Rectal smooth muscle tissue (tissue), 1 donor: Measurements from ENCODE around the gene KCNIP4.
"Not testable (repeated sequence)": the region's sequence is repeated elsewhere in the genome, so short reads cannot be mapped to it uniquely, and the experiment has no call there.

Source experiments
- H3K27ac ChIP-seq: one replicate; pipeline ENCODE4 v1.7.0; 2013; ENCODE audit warnings: low read depth, low read length, inconsistent platforms
- H3K27me3 ChIP-seq: one replicate; pipeline ENCODE4 v1.7.0; 2013; ENCODE audit warnings: low read length; ENCODE audit not compliant: control insufficient read depth, insufficient read depth
- H3K36me3 ChIP-seq: one replicate; pipeline ENCODE4 v1.7.0; 2013; ENCODE audit warnings: low read length; ENCODE audit not compliant: control insufficient read depth, insufficient read depth
- H3K4me1 ChIP-seq: one replicate; pipeline ENCODE4 v1.7.0; 2013; ENCODE audit warnings: low read length; ENCODE audit not compliant: control insufficient read depth, insufficient read depth
- H3K4me3 ChIP-seq: one replicate; pipeline ENCODE4 v1.7.0; 2013; ENCODE audit warnings: low read length
- H3K9ac ChIP-seq: one replicate; pipeline ENCODE4 v1.7.0; 2013; ENCODE audit warnings: low read length

KCNIP4 gene

DNA sequence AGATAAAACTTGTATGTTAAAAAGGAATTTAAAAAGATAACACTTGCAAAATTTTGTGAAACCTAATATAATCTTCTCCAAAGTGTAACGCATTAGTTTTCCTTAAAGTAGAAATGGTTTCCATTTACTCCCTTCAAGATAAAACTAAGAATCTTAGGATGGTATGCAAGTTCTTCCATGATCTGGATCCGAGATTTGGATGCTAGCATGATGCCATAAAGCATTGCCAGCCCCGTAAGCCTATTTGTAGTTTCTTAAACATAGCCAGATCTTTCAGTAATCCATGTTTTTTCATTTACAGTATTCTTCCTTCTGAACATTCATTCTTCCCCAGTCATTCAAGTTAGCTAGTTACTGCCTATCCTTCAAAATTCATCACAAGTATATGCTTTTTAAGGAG lies 572.4 kb downstream of the KCNIP4 start:
- no peak overlapping the region for H3K4me3 ChIP-seq
- no peak overlapping the region for H3K27ac ChIP-seq

GRCh38 chr4:21374641-21375368 lies 573.8 kb downstream of the KCNIP4 start:
- Histone ChIP-seq H3K27ac (no peak overlapping the region), H3K27me3 (no peaks in the 10 kb centered on the region), H3K4me1 (no peaks in the 10 kb centered on the region), H3K9ac (no peak overlapping the region), H3K4me3 (no peak overlapping the region), H3K36me3 (no peaks in the 10 kb centered on the region)

More for the DNA sequence above, 572.4 kb downstream of the KCNIP4 start:
- H3K27me3 ChIP-seq: no peaks in the 10 kb centered on the region
- no peak overlapping the region for H3K9ac ChIP-seq
- no peaks in the 10 kb centered on the region for H3K4me1 ChIP-seq
- H3K36me3 ChIP-seq: no peaks in the 10 kb centered on the region

DNA sequence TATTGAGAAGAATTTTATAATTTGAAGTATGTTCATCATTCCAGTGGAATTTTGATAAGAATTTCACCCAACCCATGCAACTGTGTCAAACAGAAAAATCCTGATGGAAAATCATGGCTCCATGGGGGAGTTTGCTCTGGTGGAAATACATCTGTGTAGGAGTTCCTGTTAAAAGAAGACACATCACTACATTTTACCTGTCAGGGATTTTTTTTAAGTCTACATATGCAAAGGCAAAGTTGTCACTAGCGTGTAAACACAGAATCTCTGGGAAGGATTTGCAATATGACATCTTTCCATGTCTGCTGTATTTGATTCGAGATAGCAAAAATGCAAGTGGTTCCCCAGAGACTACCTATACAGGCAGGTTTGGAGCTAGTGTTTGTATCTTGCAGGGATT lies 581.0 kb downstream of the KCNIP4 start:
- Histone ChIP-seq H3K4me3 (no peak overlapping the region), H3K27me3 (no peaks in the 10 kb centered on the region), H3K36me3 (no peaks in the 10 kb centered on the region), H3K4me1 (no peaks in the 10 kb centered on the region), H3K9ac (no peak overlapping the region), H3K27ac (no peak overlapping the region)

- no peak overlapping the region for H3K27ac ChIP-seq
- H3K4me3 ChIP-seq: no peak overlapping the region
- H3K9ac ChIP-seq: no peak overlapping the region
- H3K4me1 ChIP-seq: no peaks in the 10 kb centered on the region
- no peaks in the 10 kb centered on the region for H3K36me3 ChIP-seq
- no peaks in the 10 kb centered on the region for H3K27me3 ChIP-seq
These were observed 581.7 kb downstream of the KCNIP4 start for GRCh38 chr4:21366840-21367239.

DNA sequence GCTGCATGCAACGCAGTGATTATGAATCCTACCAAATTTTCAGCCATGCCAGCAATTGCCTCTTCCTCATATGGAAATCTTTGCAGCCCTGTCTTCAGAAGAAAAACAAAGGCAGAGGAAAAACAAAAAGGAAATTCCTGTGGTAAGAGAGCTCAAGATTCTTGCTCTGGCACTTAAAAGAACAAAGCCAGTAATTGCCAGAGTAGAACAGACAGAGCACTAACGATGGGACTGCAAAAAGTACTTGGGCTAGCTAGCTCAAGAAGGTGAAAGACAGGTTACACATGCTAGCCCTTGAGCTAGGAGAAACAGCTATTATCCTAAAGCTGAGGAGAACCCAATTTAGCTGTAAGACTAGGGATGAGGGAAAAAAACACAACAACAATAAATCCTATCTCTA lies 582.3 kb downstream of the KCNIP4 start:
- Histone ChIP-seq H3K9ac (no peak overlapping the region), H3K27ac (no peak overlapping the region), H3K36me3 (no peaks in the 10 kb centered on the region), H3K27me3 (no peaks in the 10 kb centered on the region), H3K4me3 (no peak overlapping the region), H3K4me1 (no peaks in the 10 kb centered on the region)

DNA sequence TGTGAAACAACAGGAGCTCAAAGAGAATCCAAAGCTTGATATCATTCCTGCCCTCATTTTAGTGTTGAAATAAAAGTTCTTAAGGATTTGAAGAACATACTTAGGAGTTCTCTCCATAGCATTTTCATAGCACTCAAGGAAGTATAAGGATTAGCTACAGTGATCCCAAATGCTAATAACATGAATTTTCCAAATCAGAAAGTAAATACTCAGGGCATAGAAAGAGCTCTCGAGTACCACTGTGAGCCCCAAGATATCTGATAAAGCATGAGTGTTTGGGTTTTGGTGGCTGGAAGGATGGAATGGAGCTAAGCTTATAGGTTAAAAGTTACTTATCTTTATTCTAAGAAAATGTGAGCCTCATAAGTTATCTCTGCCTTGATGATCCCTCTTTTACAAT lies 584.9 kb downstream of the KCNIP4 start:
- no peak overlapping the region for H3K4me3 ChIP-seq

DNA sequence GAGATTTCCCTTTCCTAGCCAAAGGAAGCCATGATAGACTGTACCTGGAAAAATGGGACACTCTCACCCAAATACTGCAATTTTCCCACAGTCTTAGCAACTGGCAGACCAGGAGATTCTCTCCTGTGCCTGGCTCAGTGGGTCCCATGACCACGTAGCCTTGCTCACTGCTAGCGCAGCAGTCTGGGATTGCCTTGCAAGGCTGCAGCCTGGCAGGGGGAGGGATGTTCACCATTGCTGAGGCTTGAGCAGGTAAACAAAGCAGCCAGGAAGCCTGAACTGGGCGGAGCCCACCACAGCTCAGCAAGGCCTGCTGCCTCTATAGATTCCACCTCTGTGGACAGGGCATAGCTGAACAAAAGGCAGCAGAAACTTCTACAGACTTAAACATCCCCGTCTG lies 596.2 kb downstream of the KCNIP4 start:
- H3K4me1 ChIP-seq, H3K4me3 ChIP-seq, H3K36me3 ChIP-seq, H3K9ac ChIP-seq, H3K27me3 ChIP-seq, H3K27ac ChIP-seq: not testable (repeated sequence)

More for the DNA sequence above, 584.9 kb downstream of the KCNIP4 start:
- Histone ChIP-seq H3K27me3 (no peaks in the 10 kb centered on the region), H3K27ac (no peak overlapping the region), H3K9ac (no peak overlapping the region), H3K36me3 (no peaks in the 10 kb centered on the region), H3K4me1 (no peaks in the 10 kb centered on the region)

GRCh38 chr4:21347142-21347541 lies 601.4 kb downstream of the KCNIP4 start:
- no peaks in the 10 kb centered on the region for H3K27me3 ChIP-seq
- H3K27ac ChIP-seq: no peak overlapping the region
- no peaks in the 10 kb centered on the region for H3K36me3 ChIP-seq
- H3K4me1 ChIP-seq: no peaks in the 10 kb centered on the region
- no peak overlapping the region for H3K4me3 ChIP-seq
- no peak overlapping the region for H3K9ac ChIP-seq

DNA sequence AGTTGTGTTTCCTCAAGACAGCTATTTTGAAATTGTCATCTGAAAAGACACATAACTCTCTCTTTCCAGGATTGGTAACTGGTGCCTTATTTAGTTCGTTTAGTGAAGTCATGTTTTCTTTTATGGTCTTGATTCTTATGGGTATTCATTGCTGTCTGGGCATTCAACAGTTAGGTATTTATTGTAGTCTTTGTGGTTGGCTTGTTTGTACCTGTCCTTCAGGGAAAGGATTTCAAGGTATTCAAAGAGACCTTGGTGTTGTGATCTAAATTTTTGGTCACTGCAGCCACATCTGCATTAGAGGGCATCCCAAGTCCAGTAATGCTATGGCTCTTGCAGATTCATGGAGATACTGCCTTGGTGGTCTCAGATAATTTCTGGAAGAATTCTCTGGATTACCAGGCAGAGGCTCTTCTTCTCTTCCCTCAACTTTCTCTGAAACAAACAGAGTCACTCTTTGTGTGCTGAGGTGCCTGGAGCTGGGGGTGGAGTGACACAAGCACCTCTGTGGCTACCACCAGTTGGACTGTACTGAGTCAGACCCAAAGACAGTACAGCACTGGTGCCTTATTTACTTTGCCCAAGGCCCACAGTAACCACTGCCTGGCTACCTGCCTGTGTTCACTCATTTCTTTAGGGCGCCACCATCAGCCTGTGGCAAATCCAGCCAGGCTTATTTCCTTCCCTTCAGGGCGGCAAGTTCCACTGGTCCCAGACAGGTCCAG lies 620.4 kb downstream of the KCNIP4 start:
- Histone ChIP-seq H3K27me3 (no peaks in the 10 kb centered on the region), H3K9ac (no peak overlapping the region), H3K27ac (no peak overlapping the region), H3K4me3 (no peak overlapping the region), H3K4me1 (no peaks in the 10 kb centered on the region), H3K36me3 (no peaks in the 10 kb centered on the region)

DNA sequence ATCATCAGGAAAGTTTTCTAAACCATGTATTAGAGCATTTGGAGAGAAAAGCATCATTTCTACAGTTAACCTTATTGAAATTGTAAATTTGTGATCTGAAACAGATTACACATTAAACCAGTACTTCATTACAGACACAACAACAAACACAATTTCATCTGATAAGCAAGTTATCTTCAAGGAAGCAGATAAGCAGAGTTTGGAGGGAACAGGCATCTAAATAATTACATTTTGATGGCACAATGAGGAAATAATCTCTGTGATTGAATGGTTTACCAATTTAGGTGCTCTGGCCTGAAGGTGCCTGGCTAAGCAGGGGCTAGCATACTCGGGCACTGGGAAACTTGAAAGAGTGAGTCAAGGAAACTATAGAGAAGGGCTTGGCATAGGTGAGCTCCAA lies 628.5 kb downstream of the KCNIP4 start:
- H3K4me1 ChIP-seq: no peaks in the 10 kb centered on the region
- H3K36me3 ChIP-seq: no peaks in the 10 kb centered on the region
- no peak overlapping the region for H3K27ac ChIP-seq
- H3K27me3 ChIP-seq: no peaks in the 10 kb centered on the region
- H3K4me3 ChIP-seq: no peak overlapping the region
- no peak overlapping the region for H3K9ac ChIP-seq

- no peaks in the 10 kb centered on the region for H3K36me3 ChIP-seq
- H3K4me1 ChIP-seq: no peaks in the 10 kb centered on the region
- H3K9ac ChIP-seq: no peak overlapping the region
- no peak overlapping the region for H3K27ac ChIP-seq
- no peaks in the 10 kb centered on the region for H3K27me3 ChIP-seq
- no peak overlapping the region for H3K4me3 ChIP-seq
These were observed 640.9 kb downstream of the KCNIP4 start for GRCh38 chr4:21307709-21308108.

GRCh38 chr4:21304540-21304887 lies 644.1 kb downstream of the KCNIP4 start:
- H3K4me3 ChIP-seq: no peak overlapping the region
- no peak overlapping the region for H3K9ac ChIP-seq
- H3K27me3 ChIP-seq: no peaks in the 10 kb centered on the region
- H3K36me3 ChIP-seq: no peaks in the 10 kb centered on the region
- H3K27ac ChIP-seq: no peak overlapping the region
- H3K4me1 ChIP-seq: no peaks in the 10 kb centered on the region

- no peaks in the 10 kb centered on the region for H3K4me1 ChIP-seq
- H3K36me3 ChIP-seq: no peaks in the 10 kb centered on the region
- no peaks in the 10 kb centered on the region for H3K27me3 ChIP-seq
- no peak overlapping the region for H3K4me3 ChIP-seq
- H3K9ac ChIP-seq: no peak overlapping the region
- H3K27ac ChIP-seq: no peak overlapping the region
These were observed 658.0 kb downstream of the KCNIP4 start for GRCh38 chr4:21290562-21290961.
